Calu3 (cell line): ENCODE data around the gene RPS3A. TPM values are rescaled to one million over a fixed set of nuclear protein-coding genes. Genes with fewer than 3 reads are reported as not detected.

ENCODE experiments used
- BruUV-seq: library from RNA; stranded (reverse); fragments of 400-500 nt; replicated peaks from 2 replicates; lab custom pipeline; 2021; lab: Mats Ljungman, UMichigan
- CTCF ChIA-PET: fragments of 300-600 bp; sonication (Branson Sonifier 250); formaldehyde crosslinking; loops from one replicate; lab custom pipeline; 2022; ENCODE audit warnings: antibody characterized with exemption; lab: Charles Lee
- DNase-seq: peaks from one replicate; pipeline ENCODE4 v3.0.0; 2022
- H3K27ac Mint-ChIP-seq: one replicate; pipeline ENCODE4 v1.8.0; 2022; ENCODE audit warnings: mixed read lengths; ENCODE audit not compliant: unreplicated experiment
- H3K27me3 Mint-ChIP-seq: one replicate; pipeline ENCODE4 v1.8.0; 2022; ENCODE audit warnings: mixed read lengths; ENCODE audit not compliant: unreplicated experiment
- H3K36me3 Mint-ChIP-seq: one replicate; pipeline ENCODE4 v1.8.0; 2022; ENCODE audit warnings: mild to moderate bottlenecking, moderate library complexity, mixed read lengths; ENCODE audit not compliant: insufficient read depth, unreplicated experiment
- H3K4me1 Mint-ChIP-seq: one replicate; pipeline ENCODE4 v1.8.0; 2022; ENCODE audit warnings: mild to moderate bottlenecking, low read depth, mixed read lengths; ENCODE audit not compliant: unreplicated experiment
- H3K4me3 Mint-ChIP-seq: one replicate; pipeline ENCODE4 v1.8.0; 2022; ENCODE audit warnings: mild to moderate bottlenecking, low read depth, moderate library complexity, mixed read lengths; ENCODE audit not compliant: unreplicated experiment
- H3K9me3 Mint-ChIP-seq: one replicate; pipeline ENCODE4 v1.8.0; 2022; ENCODE audit warnings: low read depth, mixed read lengths; ENCODE audit not compliant: unreplicated experiment
- CTCF ChIP-seq: fragments of 200-600 bp; IDR thresholded peaks from one replicate; pipeline ENCODE4 v1.8.0; 2022; ENCODE audit warnings: antibody characterized with exemption; ENCODE audit not compliant: unreplicated experiment
- intact Hi-C: fragments of 100-400 bp; cut with micrococcal nuclease; formaldehyde crosslinking; loops from one replicate; pipeline ENCODE4 v1.10.0; 2022; ENCODE audit not compliant: unreplicated experiment
- total RNA-seq: library from RNA; stranded (reverse); gene quantifications from 2 replicates; pipeline ENCODE4 v1.2.3, GENCODE V29; 2022

Gene RPS3A
- total RNA-seq, 1 experiment from 2014 or later = 862 TPM

- Mint-ChIP-seq H3K4me1 (no peaks in the 10 kb centered on the region), H3K36me3 (no peaks in the 10 kb centered on the region), H3K4me3 (no peak overlapping the region), H3K27me3 (no peaks in the 10 kb centered on the region), H3K27ac (no peak overlapping the region), H3K9me3 (no peaks in the 10 kb centered on the region)
- CTCF ChIA-PET = no interaction called here
- no TSS peak for BruUV-seq
- DNase-seq = no peak
- TF ChIP-seq CTCF = no peak
- intact Hi-C loops = no loop called here
These were observed 48.8 kb downstream of the RPS3A start for GRCh38 chr4:151148261-151148660.

- no peak overlapping the region for H3K27ac Mint-ChIP-seq
- H3K27me3 Mint-ChIP-seq = no peaks in the 10 kb centered on the region
- H3K9me3 Mint-ChIP-seq = no peaks in the 10 kb centered on the region
- H3K36me3 Mint-ChIP-seq = no peaks in the 10 kb centered on the region
- H3K4me1 Mint-ChIP-seq = no peaks in the 10 kb centered on the region
- H3K4me3 Mint-ChIP-seq = no peak overlapping the region
- no peak for TF ChIP-seq CTCF
- DNase-seq = no peak
- intact Hi-C loops = no loop called here
- no TSS peak for BruUV-seq
- CTCF ChIA-PET = no interaction called here
These were observed 51.6 kb downstream of the RPS3A start for GRCh38 chr4:151150821-151151580.

GRCh38 chr4:151152028-151152427 is 52.6 kb downstream of the RPS3A start:
- H3K4me3 Mint-ChIP-seq = no peak overlapping the region
- no TSS peak for BruUV-seq

GRCh38 chr4:151153585-151153984 is 54.2 kb downstream of the RPS3A start:
- CTCF ChIA-PET = no interaction called here
- BruUV-seq = no TSS peak
- no peak for DNase-seq
- Mint-ChIP-seq H3K36me3 (no peaks in the 10 kb centered on the region), H3K27ac (no peak overlapping the region), H3K9me3 (no peaks in the 10 kb centered on the region), H3K27me3 (no peaks in the 10 kb centered on the region), H3K4me3 (no peak overlapping the region), H3K4me1 (no peaks in the 10 kb centered on the region)
- intact Hi-C loops = no loop called here
- no peak for TF ChIP-seq CTCF

More at GRCh38 chr4:151152028-151152427, 52.6 kb downstream of the RPS3A start:
- H3K36me3 Mint-ChIP-seq = no peaks in the 10 kb centered on the region
- no peaks in the 10 kb centered on the region for H3K9me3 Mint-ChIP-seq
- CTCF ChIA-PET = interaction anchor here (0.7 kb wide), 1 partner anchor 123 kb away, joined by 4 read pairs; no protein-coding TSS in a partner anchor
- no peaks in the 10 kb centered on the region for H3K27me3 Mint-ChIP-seq
- H3K4me1 Mint-ChIP-seq = no peaks in the 10 kb centered on the region
- intact Hi-C loops = no loop called here
- DNase-seq = no peak
- no peak for TF ChIP-seq CTCF
- no peak overlapping the region for H3K27ac Mint-ChIP-seq

Other genes with a start within 250 kb of the RPS3A start
- 42.7 and 49.0 TPM in 2 replicates for gene LRBA, start 84.3 kb upstream of the RPS3A start, total RNA-seq
- not detected in 2 replicates for gene PRSS48, start 177.5 kb downstream of the RPS3A start, total RNA-seq
- gene SH3D19, start 226.0 kb downstream of the RPS3A start, total RNA-seq = 15.5 and 16.8 TPM in 2 replicates